Endothelial cell of umbilical vein (primary cell): ENCODE measurements around the gene RIPOR3. TPM values are rescaled to one million over a fixed set of nuclear protein-coding genes. Genes with fewer than 3 reads are reported as not detected.

ENCODE experiments used
- BruUV-seq: library from RNA; stranded (reverse); fragments of 400-500 nt; replicated peaks from 2 replicates; lab custom pipeline; 2021; lab: Mats Ljungman, UMichigan
- CTCF ChIA-PET: fragments of 300-600, 350-600 bp; sonication (Branson Sonifier 250); formaldehyde crosslinking; loops from one replicate; lab custom pipeline; 2021; ENCODE audit warnings: antibody characterized with exemption, inconsistent platforms; lab: Charles Lee
- POLR2A ChIA-PET: fragments of 300-600, 350-600 bp; sonication (Branson Sonifier 250); formaldehyde crosslinking; loops from one replicate; lab custom pipeline; 2021; ENCODE audit warnings: antibody characterized with exemption, inconsistent platforms; lab: Charles Lee
- DNase-seq: peaks from one replicate; pipeline ENCODE4 v3.0.0-alpha.2; 2011; ENCODE audit warnings: low read depth, low spot score
- FAIRE-seq: peaks from 2 replicates; lab custom pipeline; 2011; peaks lifted over from hg19 to GRCh38; lab: Jason Lieb, UNC
- H2AFZ ChIP-seq: 2 replicates; pipeline ENCODE4 v1.6.0; 2012; ENCODE audit warnings: low read depth, low read length, control low read depth, inconsistent platforms
- H3K27ac ChIP-seq: 2 replicates; pipeline ENCODE4 v1.5.1; 2011; ENCODE audit warnings: low read depth, mild to moderate bottlenecking, control low read depth, low read length, moderate library complexity; ENCODE audit not compliant: insufficient read depth
- H3K27me3 ChIP-seq, 2 experiments: 2 replicates each; pipeline versions ENCODE4 v1.6.0 to v1.6.1; 2011; ENCODE audit warnings: low read length in 2 of 2, mixed read lengths in 1 of 2; ENCODE audit not compliant: control insufficient read depth in 2 of 2, insufficient read depth in 2 of 2
- H3K36me3 ChIP-seq, 2 experiments: 2 replicates in 1 of 2; 3 replicates in 1 of 2; pipeline ENCODE4 v1.5.1; 2011; ENCODE audit warnings: low read length in 2 of 2, mild to moderate bottlenecking in 1 of 2, moderate library complexity in 1 of 2; ENCODE audit not compliant: control insufficient read depth in 2 of 2, insufficient read depth in 2 of 2; ENCODE audit errors: extremely low read depth in 1 of 2
- H3K4me1 ChIP-seq: 3 replicates; pipeline ENCODE4 v1.5.1; 2011; ENCODE audit warnings: mild to moderate bottlenecking, low read length; ENCODE audit not compliant: control insufficient read depth, insufficient read depth; ENCODE audit errors: extremely low read depth
- H3K4me2 ChIP-seq: 2 replicates; pipeline ENCODE4 v1.6.1; 2011; ENCODE audit warnings: low read length, control low read depth, mixed read lengths; ENCODE audit not compliant: insufficient read depth
- H3K4me3 ChIP-seq, 3 experiments: fragments of 200-600 bp in 1 of 3; sonication (generic), shearing (Covaris generic) in 1 of 3; replicated peaks in 1 of 3; 2 replicates each; pipeline ENCODE4 v1.5.1; 2011 to 2016; ENCODE audit warnings: control low read depth in 3 of 3, low read length in 3 of 3, mild to moderate bottlenecking in 2 of 3, inconsistent platforms in 1 of 3, low read depth in 1 of 3, moderate library complexity in 1 of 3; ENCODE audit not compliant: insufficient read depth in 1 of 3
- H3K79me2 ChIP-seq: 2 replicates; pipeline ENCODE4 v1.6.0; 2012; ENCODE audit warnings: low read length, inconsistent platforms; ENCODE audit not compliant: control insufficient read depth, insufficient read depth
- H3K9ac ChIP-seq: replicated peaks from 2 replicates; pipeline ENCODE3; 2011; ENCODE audit warnings: low read length, control low read depth; ENCODE audit not compliant: insufficient read depth; ENCODE audit errors: extremely low read depth
- H3K9me1 ChIP-seq: replicated peaks from 3 replicates; pipeline ENCODE4 v1.6.0; 2011; ENCODE audit warnings: mild to moderate bottlenecking, low read length; ENCODE audit not compliant: control insufficient read depth, insufficient read depth; ENCODE audit errors: extremely low read depth
- H3K9me3 ChIP-seq: replicated peaks from 2 replicates; pipeline ENCODE4 v1.5.1; 2012; ENCODE audit warnings: low read length, inconsistent platforms; ENCODE audit not compliant: control insufficient read depth, insufficient read depth
- H4K20me1 ChIP-seq: replicated peaks from 2 replicates; pipeline ENCODE3; 2011; ENCODE audit warnings: mild to moderate bottlenecking, low read length; ENCODE audit not compliant: control insufficient read depth, insufficient read depth; ENCODE audit errors: extremely low read depth
- EZH2 ChIP-seq: IDR thresholded peaks from 2 replicates; pipeline ENCODE4 v1.6.1; 2012; ENCODE audit warnings: borderline replicate concordance, low read depth, mild to moderate bottlenecking, moderate library complexity, low read length, inconsistent platforms; ENCODE audit not compliant: severe bottlenecking
- FOS ChIP-seq: IDR thresholded peaks from 2 replicates; pipeline ENCODE4 v1.6.1; 2011; ENCODE audit warnings: mild to moderate bottlenecking, low read length, moderate library complexity, borderline replicate concordance; ENCODE audit not compliant: insufficient read depth
- GATA2 ChIP-seq: IDR thresholded peaks from 2 replicates; pipeline ENCODE4 v1.7.0; 2011; ENCODE audit warnings: low read depth, mild to moderate bottlenecking, moderate library complexity, mixed read lengths, low read length; ENCODE audit not compliant: insufficient read length, insufficient read depth
- JUN ChIP-seq: IDR thresholded peaks from 2 replicates; pipeline ENCODE4 v1.6.1; 2011; ENCODE audit warnings: borderline replicate concordance, low read depth; ENCODE audit not compliant: insufficient read length, insufficient read depth
- MAX ChIP-seq: IDR thresholded peaks from 2 replicates; pipeline ENCODE4 v1.6.1; 2011; ENCODE audit not compliant: insufficient read depth, insufficient read length
- MYC ChIP-seq: IDR thresholded peaks from one replicate; pipeline ENCODE4 v1.6.1; 2011; ENCODE audit warnings: mild to moderate bottlenecking, low read depth, low read length
- POLR2A ChIP-seq: IDR thresholded peaks from 2 replicates; pipeline ENCODE4 v1.6.1; 2012; ENCODE audit warnings: low read depth, mild to moderate bottlenecking, control low read depth, low read length
- POLR2AphosphoS5 ChIP-seq: IDR thresholded peaks from 2 replicates; pipeline ENCODE4 v1.6.1; 2012; ENCODE audit warnings: low read depth, mild to moderate bottlenecking, control low read depth, low read length, moderate library complexity; ENCODE audit not compliant: insufficient read depth
- dilution Hi-C: fragments of 300-500 bp; cut with MboI; formaldehyde crosslinking; loops from one replicate; pipeline ENCODE4 v1.15.0; 2019; ENCODE audit warnings: low sequenced_read_pairs; ENCODE audit not compliant: extremely low pct_ligation_motif_present
- intact Hi-C: fragments of 100-400 bp; cut with micrococcal nuclease; formaldehyde crosslinking; loops from one replicate; pipeline ENCODE4 v1.10.0; 2022
- polyA plus RNA-seq, 4 experiments: library from polyadenylated mRNA; depleted of rRNA in 3 of 4; stranded (reverse) in 3 of 4; unstranded in 1 of 4; fragments of >200 nt; gene quantifications; 2 replicates each; pipeline versions ENCODE4 v1.2.1 to v1.2.3, GENCODE V29; 2011 to 2012; ENCODE audit warnings: missing spikeins in 1 of 4
- total RNA-seq: library from RNA; stranded (reverse); gene quantifications from 2 replicates; pipeline ENCODE4 v1.2.3, GENCODE V29; 2021
- TF ChIP-seq, protein P1 (sequence below), 2 donors: IDR thresholded peaks; 1 replicate in 1 of 2; 2 replicates in 1 of 2; pipeline ENCODE4 v1.5.1; 2011; ENCODE audit warnings: low read length in 2 of 2, mild to moderate bottlenecking in 2 of 2, moderate library complexity in 2 of 2, control low read depth in 1 of 2, inconsistent platforms in 1 of 2, low read depth in 1 of 2; ENCODE audit not compliant: insufficient read depth in 1 of 2; ENCODE audit errors: extremely low read depth in 1 of 2

Gene RIPOR3
- total and polyA plus RNA-seq, 2 donors (not counting 3 experiments of a cell fraction or from before 2014, with no cell fraction given): not detected

- DNase-seq (no peak), FAIRE-seq (no peak)
- no peaks in the 10 kb centered on the region for H3K9me1 ChIP-seq
- H3K4me2 ChIP-seq: no peak overlapping the region
- no peak overlapping the region for H2AFZ ChIP-seq
- H3K27ac ChIP-seq: no peak overlapping the region
- H3K4me1 ChIP-seq: no peaks in the 10 kb centered on the region
- no peaks in the 10 kb centered on the region for H3K27me3 ChIP-seq
- H3K36me3 ChIP-seq: no peaks in the 10 kb centered on the region
- BruUV-seq: no TSS peak
- intact Hi-C loops (no loop called here), dilution Hi-C loops (no loop called here)
- ChIA-PET CTCF (no interaction called here), POLR2A (no interaction called here)
- H4K20me1 ChIP-seq: no peaks in the 10 kb centered on the region
- no peak for TF ChIP-seq EZH2
- TF ChIP-seq FOS: no peak
- TF ChIP-seq, protein P1, sequence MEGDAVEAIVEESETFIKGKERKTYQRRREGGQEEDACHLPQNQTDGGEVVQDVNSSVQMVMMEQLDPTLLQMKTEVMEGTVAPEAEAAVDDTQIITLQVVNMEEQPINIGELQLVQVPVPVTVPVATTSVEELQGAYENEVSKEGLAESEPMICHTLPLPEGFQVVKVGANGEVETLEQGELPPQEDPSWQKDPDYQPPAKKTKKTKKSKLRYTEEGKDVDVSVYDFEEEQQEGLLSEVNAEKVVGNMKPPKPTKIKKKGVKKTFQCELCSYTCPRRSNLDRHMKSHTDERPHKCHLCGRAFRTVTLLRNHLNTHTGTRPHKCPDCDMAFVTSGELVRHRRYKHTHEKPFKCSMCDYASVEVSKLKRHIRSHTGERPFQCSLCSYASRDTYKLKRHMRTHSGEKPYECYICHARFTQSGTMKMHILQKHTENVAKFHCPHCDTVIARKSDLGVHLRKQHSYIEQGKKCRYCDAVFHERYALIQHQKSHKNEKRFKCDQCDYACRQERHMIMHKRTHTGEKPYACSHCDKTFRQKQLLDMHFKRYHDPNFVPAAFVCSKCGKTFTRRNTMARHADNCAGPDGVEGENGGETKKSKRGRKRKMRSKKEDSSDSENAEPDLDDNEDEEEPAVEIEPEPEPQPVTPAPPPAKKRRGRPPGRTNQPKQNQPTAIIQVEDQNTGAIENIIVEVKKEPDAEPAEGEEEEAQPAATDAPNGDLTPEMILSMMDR (IDR thresholded peaks at IDR 0.05; ENCODE audit: extremely low read depth in 1 of 2, insufficient read depth in 1 of 2, low read depth in 1 of 2, low read length in 2 of 2): no peak
- no peak for TF ChIP-seq GATA2
- no peak for TF ChIP-seq POLR2AphosphoS5
- no peak for TF ChIP-seq MYC
- no peak for TF ChIP-seq POLR2A
- TF ChIP-seq JUN: no peak
- TF ChIP-seq MAX: no peak
- H3K4me3 ChIP-seq: no peak overlapping the region
- no peaks in the 10 kb centered on the region for H3K9me3 ChIP-seq
- H3K79me2 ChIP-seq: no peaks in the 10 kb centered on the region
- no peak overlapping the region for H3K9ac ChIP-seq
Measured at GRCh38 chr20:50601511-50602431, 89.6 kb downstream of the RIPOR3 start.
